HK-2 (cell line): ENCODE measurements around the gene CCSER1.

Experiments used
- DNase-seq: peaks from one replicate; pipeline ENCODE4 v3.0.0-alpha.2; 2018; ENCODE audit not compliant: unreplicated experiment

CCSER1 gene

DNA sequence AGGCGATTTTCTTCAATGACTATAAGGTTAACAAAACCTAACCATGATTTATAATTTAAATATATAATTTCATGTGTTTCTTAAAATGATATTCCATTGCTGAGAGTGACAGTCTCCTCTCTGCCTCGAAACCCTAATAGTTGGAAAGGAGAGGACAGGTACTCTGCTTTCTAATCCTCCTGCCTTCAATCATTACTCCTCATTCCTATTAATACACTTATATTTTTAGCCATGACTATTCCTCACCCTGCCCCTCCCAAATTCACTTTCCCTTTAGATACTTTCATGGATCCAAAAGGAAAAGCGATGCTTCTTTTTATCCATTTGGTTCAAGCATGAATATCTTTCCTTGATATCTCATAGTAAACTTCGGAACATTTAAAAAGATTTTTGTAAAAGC is 418.2 kb downstream of the CCSER1 start:
- DNase-seq, result no peak

DNA sequence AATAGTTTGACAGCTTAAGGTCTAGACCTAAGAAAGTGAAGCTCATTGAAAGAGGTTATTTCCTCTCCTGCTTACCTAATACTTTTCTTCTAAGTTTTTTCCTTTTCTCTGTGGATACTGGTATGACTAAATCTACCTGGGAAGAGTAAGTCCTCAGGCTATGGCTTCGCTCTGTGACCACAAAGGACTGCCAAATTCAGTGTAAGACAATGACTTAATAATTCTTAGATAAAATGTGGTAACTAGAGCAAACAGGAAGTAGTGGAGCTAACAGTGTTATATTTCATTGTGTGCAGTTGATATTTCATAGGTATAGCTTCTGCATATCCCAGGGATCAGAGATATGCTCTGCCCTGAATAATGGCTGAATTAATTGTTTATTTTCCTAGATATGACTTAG is 418.9 kb downstream of the CCSER1 start:
- DNase-seq, result no peak

DNA sequence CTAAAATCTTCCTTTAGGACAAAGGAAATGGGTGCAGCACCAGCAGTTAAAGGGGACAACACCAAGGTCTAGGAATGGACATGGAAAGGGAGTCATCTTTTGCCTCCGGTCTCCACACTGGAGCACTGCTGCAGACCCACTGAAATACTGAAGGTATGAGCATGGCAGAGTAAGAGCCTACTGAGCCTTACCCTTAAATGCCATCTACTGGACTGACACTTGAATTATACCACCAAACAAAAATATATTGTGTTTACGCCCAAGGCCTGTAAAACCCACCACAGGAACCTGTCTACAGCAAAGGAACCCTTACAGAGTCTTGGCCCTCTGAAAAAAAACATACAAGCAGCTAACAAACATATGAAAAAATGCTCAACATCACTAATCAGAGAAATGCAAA is 443.4 kb downstream of the CCSER1 start:
- DNase-seq, result no peak

DNA sequence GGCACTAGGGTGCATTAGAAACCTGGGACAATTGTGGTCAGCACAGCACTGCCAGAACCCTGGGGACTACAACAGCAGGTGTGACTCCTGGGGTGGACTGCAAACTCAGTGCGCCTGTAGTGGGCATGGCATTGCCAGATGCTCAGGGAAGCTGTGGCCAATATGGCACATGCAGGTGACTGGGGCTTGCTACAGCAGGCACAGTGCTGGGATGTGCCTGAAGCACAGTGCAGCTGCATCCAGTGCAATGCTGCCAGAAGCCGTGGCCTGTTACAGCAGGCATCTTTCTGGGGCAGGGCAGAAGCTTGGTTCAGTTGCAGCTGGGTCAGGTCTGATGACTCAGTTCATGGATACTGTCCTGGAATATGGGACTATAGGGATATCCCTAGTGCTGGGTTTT is 445.8 kb downstream of the CCSER1 start:
- DNase-seq, result no peak

DNA sequence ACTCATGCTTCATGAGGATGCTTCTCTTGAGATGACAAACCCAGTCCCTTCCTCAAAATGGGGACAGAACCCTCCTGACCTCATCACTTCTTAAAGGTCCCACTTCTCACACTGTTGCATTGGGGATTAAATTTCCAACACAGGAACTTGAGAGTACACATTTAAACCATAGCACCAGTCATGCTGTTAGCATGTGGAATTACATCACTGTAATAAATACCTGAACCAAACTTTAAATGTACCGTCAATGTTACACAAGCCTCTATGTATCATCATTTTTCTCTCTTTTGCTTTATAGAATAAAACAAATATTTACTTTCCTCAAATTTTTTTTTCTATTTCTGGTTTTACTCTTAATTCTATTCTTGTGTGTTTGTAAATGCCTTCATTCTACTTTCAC is 448.2 kb downstream of the CCSER1 start:
- DNase-seq, result no peak

DNA sequence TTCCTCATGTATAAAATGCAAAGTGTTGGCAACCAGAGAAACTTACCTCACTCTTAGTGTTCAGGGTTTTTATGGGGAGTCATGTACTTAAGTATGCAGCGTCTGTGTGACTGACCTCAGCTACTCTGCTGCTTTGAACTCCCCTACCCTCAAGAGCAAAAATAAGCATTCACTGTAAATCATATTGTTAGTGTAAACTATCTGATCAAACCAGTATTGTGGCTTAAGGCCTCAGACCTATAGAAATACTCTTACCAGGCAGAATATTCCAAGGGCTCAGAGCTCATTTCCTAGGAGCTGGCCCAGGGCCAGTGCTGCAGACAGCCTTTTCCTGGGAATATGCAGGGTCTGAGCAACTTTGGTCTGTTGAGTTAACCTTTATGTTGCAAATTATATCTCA is 453.1 kb downstream of the CCSER1 start:
- DNase-seq, result no peak

DNA sequence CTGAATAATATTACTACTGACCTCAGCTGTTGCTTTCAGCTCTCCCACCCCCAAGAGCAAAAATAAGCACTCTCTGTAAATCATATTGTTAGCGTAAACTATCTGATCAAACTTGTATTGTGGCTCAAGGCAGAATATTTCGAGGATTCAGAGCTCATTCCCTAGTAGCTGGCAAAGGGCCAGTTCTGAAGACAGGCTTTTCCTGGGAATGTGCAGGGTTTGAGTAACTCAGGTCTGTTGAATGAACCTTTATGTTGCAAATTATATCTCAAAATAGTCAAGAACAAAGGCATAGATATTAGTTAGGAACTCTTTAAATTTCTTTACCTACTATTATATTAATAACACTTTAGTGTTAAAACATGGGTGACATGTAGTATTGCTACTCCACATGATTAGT is 454.9 kb downstream of the CCSER1 start:
- no peak for DNase-seq

DNA sequence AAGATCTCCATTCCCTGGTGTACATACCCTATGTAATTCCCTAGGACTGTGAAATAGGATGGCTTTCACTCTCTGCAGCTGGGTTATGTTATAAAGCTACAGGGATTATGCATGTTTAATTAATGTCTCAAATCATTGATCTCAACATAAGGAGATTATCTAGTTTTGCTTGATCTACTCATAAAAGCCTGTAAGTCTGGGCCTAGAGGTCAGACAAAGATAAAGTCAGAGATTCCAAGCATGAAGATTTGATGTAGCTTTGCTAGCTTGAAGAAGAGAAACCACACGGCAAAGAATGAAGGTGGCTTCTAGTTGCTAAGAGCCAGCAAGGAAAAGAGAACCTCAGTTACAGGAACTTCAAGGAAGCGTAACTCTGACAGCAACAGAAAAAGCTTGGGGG is 456.9 kb downstream of the CCSER1 start:
- no peak for DNase-seq

DNA sequence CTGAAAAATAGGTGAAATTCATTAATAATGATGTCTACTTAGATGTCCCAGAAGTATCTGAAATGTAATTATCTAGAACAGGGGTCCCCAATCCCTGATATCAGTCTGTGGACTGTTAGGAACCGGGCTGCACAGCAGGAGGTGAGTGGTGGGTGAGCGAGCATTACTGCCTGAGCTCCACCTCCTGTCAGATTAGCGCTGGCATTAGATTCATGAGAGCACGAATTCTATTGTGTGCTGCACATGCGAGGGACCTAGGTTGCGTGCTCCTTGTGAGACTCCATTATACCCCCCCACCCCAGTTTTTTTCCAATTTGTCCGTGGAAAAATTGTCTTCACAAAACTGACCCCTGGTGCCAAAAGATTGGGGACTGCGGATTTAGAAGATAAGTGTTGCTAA is 458.8 kb downstream of the CCSER1 start:
- no peak for DNase-seq

DNA sequence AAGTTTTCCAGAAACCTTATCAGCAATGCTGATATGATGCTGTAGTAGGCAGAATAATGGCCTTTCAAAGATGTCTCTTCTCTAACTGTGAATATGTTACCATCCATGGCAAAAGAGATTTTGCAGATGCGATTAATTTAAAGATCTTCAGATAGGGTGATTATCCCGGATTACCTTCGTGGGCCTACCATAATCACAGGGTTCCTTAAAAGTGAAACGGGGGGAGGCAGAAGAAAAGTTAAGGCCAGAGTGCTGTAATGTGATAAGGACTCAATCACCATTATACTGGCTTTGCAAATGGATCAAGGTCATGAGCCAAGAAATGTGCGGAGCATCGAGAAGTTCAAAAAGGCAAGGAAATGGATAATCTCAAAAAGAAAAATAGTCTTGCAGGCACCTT is 459.6 kb downstream of the CCSER1 start:
- no peak for DNase-seq

DNA sequence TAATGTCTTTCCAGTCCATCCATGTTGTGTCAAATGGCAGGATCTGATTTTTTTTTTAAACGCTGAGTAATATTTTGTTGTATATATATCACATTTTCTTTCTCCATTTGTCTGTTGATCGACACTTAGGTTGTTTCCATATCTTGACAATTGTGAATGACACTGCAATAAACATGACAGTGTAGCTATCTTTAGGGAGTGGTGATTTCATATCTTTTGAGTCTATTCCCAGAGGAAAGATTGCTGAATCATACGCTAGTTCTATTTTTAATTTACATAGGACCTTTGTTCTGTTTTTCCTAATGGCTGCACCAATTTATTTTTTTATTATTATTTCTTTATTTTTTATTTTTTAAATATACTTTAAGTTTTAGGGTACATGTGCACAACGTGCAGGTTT is 470.7 kb downstream of the CCSER1 start:
- no peak for DNase-seq

DNA sequence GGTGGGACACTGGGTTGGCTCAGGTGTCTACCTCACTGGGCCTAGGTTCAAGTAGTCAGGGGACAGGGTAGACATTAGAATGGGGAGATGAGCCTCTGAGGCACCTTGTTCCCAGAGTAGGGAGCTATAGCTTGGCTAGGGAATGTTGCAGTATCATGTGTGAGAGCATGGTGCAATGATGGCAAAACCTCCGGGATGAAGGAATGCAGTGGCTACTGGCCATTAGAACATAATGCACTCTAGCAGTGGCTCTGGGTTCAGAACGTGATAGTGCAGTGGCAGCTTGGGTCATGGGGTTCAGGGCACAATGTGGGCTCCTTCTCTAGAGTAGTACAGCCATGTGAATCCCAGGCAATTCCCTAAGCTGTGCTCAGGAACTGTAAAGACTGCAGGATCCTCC is 471.5 kb downstream of the CCSER1 start:
- no peak for DNase-seq

DNA sequence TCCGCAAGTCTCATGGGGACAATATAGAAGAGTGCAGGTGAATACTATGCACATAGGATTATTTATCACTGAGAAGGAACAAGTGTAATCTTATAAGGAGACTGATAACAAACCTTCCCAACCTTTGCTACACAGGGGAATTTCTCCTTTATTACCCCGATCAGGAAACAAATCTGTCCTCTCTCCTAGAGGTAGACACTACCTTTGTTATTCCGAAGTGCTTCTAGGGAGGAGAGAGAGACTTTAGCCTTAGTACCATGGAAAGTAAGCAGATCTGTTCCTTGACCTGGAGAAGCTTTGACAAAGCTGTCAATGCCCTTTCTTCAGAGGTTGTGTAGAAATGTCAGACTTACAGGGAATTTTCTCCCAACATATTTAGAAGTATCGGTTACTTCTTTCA is 475.5 kb downstream of the CCSER1 start:
- no peak for DNase-seq

DNA sequence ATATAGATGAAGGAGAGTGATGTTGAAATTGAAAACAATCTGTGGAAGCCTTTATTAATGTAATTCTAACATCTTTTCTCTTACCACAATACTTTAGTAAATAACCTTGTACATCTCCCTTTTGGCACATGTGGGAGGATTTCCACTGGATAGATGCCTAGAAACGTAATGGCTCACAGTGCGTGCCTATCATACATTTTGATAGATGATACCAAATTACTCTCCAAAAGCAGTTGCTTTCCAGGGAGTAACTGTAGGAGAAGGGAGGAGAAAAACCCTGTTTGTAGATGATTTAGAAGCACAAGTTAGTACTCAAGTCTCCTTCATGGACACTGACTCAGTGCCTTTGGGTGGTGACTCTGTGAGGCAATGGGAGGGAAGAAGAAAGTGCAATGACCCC is 476.3 kb downstream of the CCSER1 start:
- DNase-seq, result no peak

DNA sequence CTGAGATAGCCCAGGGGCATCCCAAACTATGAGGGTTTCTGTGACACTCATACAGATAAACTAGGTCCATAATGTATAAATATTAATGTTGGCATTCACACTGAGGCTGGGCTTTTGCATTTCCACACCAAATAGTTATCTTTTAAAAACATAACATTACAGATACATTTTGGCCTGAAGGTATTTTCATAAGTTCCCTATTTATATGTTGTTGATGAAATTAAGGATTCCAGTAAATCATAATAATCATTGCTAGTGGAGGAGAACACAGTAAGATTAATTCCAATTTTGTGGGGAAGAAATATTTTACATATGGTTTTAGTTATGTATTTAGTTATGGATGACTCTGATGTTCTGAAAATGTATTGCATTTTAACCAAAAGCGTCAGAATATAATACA is 479.6 kb downstream of the CCSER1 start:
- no peak for DNase-seq

DNA sequence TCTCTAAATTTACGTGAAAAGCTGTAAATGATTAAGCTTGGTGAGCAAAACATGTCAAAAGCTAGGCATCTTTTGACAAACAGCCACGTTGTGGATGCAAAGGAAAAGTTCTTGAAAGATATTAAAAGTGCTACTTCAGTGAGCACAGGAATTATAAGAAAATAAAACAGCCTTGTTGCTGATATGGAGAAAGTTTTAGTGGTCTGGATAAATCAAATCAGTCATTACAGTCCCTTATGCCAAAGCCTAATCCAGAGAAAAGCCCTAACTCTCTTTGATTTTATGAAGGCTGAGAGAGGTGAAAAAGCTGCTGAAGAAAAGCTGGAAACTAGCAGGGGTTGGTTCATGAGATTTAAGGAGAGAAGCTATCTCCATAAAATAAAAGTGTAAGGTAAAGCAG is 487.2 kb downstream of the CCSER1 start:
- DNase-seq, result no peak

DNA sequence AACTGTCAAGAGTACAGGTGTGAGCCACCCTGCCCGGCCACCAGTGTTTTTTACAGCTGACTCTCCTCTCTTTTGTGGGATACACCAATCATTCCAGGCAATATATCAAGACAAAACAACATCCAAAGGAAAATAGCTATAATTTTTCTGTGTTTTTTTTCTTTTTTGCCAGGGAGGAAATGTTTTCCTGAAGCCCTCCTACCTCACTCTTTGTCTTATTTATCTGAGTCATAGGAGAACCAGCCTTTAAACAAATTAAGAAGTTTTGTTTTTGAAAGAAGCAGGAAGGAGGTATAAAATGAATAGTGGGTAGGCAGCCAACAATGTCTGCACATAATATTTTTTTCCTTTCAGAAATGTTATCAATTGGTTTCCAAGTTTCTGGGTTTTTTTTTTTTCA is 493.9 kb downstream of the CCSER1 start:
- no peak for DNase-seq

DNA sequence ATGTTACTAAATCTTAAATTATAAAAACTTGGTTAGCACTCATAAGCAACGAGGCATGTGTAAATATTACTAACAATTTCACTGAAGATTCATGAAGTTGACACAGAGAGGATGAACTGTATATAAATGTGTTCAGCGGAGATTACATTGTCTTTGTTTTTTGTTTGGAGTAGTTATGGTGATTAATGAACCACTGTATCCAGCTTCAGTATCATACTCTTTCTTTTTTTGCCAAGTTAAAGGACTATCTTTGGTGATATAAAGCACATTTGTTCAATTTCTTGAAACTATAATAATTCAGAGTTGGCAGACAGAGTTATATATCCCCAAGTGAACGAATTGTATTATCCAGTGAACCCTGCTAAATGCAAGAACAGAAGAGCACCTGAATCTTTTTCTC is 497.6 kb downstream of the CCSER1 start:
- no peak for DNase-seq

DNA sequence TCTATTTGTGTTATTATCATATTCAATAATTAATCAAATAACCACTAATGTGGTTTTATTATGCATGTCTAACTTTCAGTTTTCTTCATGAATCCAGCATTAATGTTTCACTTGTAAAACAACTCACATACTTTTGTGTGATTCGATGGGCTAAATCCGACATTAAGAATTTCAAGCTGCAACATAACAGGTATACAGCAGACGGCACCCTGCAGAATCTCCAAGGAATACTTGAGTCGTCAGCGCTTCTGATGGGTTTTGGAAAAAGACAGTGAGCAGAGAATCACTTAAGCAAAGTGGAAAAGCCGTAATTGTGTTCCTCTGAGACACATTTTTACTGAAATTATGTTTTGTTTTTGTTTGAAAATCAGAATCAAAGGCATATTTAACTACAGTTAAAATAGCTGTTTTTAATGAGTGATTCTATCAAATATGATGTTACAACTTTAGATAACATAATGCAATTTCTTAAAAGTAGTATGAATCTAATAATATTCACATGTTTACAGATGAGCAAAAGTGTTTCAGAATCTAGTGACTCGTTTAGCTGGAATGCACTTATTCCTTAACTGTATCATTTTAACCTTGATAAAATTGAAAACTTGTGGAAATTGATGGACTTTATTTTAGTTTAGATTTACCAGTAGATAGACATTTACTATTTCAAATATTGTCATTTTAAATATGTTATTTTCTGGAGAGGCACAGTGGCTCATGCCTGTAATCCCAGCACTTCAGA is 514.8 kb downstream of the CCSER1 start:
- DNase-seq, result no peak

DNA sequence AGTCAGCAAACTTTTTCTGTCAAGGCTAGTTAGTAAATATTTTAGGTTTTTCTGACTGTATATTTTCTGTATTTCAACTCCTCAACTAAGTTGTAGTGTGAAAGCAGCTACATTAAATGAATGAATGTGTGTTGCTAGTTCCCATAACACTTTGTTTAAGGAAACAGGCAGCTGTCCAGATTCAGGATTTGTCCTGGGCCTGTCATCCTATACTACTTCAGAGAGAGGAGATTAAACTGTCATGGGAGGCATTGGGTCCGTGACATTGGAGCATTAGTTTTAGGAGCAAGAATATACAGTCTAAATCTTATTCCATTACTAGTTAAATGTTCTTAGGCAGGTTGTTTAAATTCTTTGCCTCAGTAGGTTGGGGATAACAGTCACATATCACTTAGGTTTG is 516.0 kb downstream of the CCSER1 start:
- DNase-seq, result no peak

DNA sequence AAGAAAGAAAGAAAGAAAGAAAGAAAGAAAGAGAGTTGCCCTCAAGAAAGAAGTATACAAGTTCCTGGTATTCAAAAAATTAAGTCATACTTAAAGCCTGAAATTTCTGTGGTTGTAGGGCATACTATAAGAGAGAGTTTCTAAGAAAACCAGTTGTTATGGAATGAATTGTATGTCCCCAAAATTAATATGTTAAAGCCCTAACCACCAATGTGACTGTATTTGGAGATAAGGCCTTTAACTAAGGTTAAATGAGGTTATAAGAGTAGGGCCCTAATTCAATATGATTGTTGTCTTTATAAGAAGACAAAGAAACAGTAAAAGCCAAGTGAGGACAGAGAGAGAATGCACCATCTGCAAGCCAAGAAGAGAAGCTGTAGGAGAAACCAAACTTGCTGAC is 521.1 kb downstream of the CCSER1 start:
- no peak for DNase-seq

DNA sequence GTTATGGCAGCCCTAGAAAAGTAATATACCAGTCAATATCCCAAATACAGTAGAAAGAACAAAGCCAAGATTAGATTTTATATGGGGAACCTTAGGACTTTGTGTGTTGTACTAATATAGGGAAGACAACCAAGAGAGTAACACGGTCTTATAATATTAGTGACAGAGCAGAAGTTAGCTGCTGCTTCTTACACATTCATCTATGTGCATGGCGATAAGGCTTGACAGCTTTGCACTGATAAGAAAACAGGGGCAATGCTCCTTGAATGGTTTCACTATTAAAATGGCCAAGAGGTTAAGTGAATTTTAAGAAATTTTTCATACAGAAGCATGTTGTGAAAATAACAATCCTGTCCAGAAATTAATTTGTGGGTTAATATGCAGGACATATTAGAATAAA is 521.6 kb downstream of the CCSER1 start:
- DNase-seq, result no peak

DNA sequence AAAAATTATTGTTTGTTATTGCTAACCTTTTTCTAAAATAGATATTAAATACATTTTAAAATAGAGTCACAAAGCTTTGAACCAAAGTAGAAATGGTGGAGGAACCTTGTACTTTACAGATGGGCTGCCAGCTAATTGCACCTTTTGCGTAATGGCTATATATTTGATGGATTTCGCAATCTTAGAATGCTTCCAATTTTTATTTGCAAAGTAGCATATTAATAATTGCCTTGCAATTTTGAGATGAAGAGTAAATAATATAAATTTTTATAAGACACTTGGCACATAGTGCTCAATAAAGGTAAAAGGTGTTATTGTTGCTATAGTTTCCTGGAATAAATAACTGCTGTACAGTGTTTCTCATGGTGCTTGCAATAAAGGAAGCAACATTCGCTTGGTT is 533.5 kb downstream of the CCSER1 start:
- no peak for DNase-seq

DNA sequence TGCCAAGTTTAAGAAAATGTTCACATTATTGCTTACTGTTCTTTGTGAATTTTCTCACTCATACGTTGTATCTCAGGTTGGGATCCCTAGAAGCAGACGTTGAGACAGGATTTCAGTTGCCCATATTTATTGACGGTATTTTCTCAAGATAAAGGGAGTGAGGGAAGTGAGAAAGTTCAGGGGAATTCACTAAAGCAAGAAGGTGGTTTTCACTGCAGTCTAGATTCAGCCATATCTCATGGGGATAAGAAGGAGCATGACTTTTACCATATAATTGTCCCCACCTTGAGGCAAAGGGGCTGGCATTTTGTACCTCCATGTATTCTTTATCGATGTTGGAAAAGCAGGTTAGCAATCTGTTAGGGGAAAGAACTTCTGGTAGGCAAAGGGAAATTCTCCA is 543.0 kb downstream of the CCSER1 start:
- DNase-seq, result no peak

DNA sequence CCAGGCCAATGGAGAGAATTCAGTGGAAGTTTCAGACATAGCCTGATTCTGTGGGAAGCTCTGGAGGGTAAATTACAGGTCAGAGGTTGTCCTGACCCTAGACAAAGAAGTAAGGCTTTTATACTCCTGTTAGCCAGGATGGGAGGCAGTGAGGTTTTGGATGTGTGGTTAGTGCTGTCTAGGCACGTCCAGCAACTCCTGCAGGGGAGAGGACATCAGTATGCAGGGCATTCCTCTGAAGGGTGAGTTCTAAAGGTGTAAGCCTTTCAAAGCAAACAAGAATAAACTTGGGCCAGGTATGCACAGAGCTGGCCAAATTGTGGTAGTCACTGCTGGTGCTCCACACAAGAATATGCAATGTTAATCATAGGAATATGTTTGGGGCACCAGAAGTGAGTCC is 562.5 kb downstream of the CCSER1 start:
- no peak for DNase-seq
